Right renal pelvis (tissue), 4 donors: ENCODE data around the gene TENT5A. TPM values are rescaled to one million over a fixed set of nuclear protein-coding genes. Genes with fewer than 3 reads are reported as not detected.

ENCODE experiments used
- DNase-seq, 4 donors: peaks; one replicate each; pipeline ENCODE4 v3.0.0-alpha.2; 2013; ENCODE audit warnings: low read depth in 4 of 4, low spot score in 3 of 4, missing footprints in 1 of 4
- polyA plus RNA-seq, 4 donors: library from polyadenylated mRNA; unstranded; fragments of 120-200 nt; gene quantifications; one replicate each; pipeline ENCODE4 v1.2.1, GENCODE V29; 2013; ENCODE audit not compliant: insufficient read length in 4 of 4

Gene TENT5A
- polyA plus RNA-seq, 4 donors, result 4.7 to 6.2 (median 5.2) TPM

DNA sequence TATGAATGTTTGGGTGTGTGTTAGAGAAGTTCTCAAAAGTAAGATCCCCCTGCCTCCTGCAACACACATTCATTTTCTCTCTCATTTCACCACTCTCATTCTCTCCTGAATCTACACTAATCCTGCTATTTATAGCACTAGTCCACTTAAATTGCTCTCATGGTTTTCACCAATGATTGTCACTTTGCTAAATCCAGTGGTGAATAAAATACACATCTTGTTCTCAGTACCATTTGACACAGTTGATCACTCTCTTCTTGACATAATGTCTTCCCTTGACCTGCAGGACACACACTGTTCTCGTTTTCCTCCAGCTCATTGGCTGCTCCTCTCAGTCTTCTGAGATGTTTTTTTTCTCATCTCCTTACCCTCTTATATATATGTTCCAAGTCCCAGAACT lies 32.1 kb downstream of the TENT5A start:
- no peak for DNase-seq

DNA sequence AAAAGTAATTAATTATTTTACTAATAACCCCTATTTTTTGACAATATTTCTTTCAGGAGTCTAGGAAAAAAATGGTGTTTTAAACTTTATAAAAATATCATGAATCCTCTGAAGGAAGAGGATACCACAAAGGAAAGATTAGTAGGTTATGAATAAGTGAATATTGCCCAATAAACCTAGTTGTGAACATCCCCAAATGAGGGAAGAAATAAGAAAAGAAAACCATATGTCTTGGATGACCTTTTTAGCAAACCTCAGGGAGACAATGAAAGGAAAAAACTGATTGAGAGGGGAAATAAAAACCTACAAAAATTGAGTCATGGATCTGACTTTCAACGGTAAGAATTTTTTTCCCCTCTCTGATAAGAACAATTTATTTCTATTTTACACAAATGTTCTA lies 34.4 kb downstream of the TENT5A start:
- DNase-seq, result no peak

DNA sequence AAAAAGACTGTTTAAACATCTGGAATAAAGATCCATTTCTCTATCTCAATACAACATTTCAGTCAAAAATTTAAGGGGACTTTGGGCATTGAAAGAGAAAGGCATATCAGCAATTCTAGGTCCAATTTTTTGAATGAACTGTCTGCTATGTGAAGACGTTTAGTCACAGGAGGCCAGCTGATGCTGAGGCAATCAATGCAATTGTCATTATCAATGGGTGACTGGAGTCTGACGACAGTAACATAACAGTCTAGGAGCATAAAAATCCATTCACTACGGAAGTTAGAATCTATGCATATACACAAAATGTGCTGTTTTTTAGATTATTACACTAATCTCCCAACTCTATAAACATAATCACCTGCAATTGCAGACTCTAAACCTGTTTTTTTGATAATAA lies 37.8 kb downstream of the TENT5A start:
- DNase-seq, result no peak

DNA sequence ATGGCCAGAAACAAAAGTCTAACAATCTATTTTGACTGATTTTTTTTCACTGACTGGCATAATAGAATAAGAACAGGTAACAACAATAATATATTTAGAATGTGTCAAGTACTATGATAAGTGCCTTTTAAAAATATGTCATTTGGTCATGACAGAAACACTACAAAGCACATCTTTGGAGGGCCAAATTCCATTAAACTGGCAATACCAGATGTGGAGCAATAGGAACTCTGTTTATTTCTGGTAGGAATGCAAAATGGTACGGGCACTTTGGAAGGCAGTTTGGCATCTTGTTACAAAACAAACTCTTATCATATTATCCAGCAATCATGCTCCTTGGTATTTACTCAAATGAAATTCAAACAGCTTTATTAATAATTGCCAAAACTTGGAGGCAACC lies 39.3 kb downstream of the TENT5A start:
- DNase-seq, result no peak

DNA sequence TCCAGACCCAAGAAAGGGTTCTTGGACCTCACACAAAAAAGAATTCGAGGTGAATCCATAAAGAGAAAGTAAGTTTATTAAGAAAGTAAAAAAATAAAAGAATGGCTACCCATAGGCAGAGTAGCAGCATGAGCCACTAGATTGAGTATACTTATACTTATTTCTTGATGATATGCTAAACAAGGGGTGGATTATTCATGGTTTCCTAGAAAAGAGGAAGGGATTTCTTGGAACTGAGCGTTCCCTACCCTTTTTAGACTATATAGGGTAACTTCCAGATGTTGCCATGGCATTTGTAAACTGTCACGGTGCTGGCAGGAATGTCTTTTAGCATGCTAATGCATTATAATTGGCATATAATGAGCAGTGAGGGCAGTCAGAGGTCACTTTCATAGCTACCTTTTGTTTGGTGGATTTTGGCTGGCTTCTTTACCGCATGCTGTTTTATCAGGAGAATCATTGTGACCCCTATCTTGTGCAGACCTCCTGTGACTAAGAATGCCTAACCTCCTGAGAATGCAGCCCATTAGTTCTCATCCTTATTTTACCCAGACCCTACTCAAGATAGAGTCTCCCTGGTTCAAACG lies 44.3 kb downstream of the TENT5A start:
- no peak for DNase-seq

DNA sequence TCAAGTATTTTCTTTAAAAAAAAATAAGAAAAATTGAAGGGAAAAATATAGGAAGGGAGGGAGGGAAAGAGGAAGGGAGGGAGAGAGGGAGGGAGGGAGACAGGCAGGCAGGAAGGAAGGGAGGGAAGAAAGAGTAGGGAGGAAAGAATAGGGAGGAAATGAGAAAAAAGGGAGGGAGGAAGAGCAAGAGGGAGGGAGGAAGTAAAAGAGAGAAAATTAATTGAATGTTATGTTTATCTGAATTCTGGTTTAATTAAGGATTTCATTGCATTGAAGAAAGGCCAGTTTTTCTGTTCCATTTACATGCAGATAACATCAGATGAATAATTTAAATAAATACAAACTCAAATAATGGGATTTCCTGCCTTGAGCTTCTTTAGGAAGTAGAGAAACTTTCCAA lies 47.8 kb downstream of the TENT5A start:
- no peak for DNase-seq

DNA sequence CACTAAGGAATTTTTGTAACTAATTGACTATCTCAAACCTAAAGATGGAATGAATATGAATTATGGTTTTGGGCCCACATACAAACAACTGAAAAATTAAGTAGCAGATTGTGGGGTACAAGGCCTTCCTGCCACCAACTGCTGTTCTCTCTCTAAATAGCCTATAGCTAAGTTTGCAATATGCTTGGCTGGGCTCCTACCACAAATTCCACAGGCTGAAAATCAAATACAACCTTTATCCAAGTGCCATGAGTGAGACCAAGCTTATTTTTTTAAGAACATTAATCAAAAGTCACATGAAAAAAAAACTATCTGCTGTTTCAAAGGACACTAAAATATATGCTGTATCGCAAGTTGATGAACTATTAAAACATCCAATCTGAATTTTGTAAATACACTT lies 52.1 kb downstream of the TENT5A start:
- DNase-seq, result no peak

DNA sequence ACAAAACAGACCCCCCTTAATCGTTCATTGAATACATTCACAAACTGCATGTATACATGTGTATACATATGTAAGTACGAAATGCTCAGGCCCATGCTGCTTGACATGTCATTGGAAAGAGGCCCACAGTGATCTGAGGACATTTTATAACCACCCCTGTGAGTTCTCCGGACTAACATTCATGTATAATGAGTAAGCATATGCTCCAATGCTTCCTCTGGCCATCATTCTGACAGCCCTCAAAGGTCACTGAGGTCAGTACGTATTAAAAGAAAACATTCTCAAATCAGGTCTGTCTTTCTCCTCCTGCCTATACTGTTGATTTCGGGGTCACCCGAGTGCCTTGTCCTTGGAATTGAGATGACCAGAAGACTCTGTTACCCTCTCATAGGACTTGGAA lies 54.9 kb downstream of the TENT5A start:
- DNase-seq, result no peak

DNA sequence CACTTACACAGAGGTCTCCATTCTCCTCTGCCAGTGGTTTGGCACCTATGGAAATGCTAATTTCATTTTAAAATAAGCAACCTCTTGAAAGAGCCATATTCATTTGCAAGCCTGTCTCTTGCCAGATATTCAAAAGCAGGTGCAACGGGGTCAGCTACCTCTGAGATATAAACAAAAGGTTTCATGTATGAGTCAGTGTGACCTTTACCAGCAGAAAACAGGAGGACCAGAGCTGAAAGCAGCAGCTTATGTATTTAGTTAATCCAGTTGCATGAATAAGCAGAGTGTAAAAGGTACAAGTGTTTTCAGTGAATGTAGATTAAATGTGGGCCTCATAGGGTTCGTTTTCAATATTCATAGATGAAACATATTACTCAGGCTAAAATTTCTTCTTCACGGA lies 56.0 kb downstream of the TENT5A start:
- DNase-seq, result no peak
